ENCODE measurements around the gene MYLK4.

- TF ChIP-seq CTCF (IDR thresholded peaks at IDR 0.05): no peak
- no peak for TF ChIP-seq EP300 (IDR thresholded peaks at IDR 0.05)
Measured at GRCh38 chr6:2763876-2764540, 13.3 kb upstream of the MYLK4 start.
